Measurements from ENCODE around the gene EEF1E1.

DNA sequence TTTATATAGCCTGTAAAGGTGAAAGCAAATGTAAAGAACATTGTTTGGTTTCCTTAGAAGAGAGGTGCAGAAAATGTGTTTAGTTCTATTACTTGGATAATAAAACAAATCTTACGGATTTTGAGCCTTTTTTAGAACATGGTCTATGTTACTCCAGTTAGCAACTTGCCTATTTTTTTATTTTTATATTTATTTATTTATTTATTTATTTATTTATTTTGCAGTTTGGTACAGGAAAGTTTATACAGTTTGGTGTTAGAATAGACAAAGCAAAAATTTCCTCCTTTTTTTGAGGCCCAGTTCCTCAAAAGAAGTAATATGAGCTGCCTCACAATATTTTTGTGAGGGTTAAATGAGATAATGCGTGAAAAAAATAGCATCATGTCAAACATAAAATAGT lies 41.6 kb upstream of the EEF1E1 start:
- TF ChIP-seq LEF1 (IDR thresholded peaks at IDR 0.05; ENCODE audit: borderline replicate concordance) = no peak
- TF ChIP-seq L3MBTL2 (conservative IDR thresholded peaks at IDR 0.05) = no peak
- no peak for TF ChIP-seq FOXM1 (IDR thresholded peaks at IDR 0.05; ENCODE audit: borderline replicate concordance)
- TF ChIP-seq BHLHE40 (IDR thresholded peaks at IDR 0.05; ENCODE audit: borderline replicate concordance) = no peak
